NCI-H146 (cell line): ENCODE results near the gene TPPP2.

ENCODE experiments used
- DNase-seq: peaks from one replicate; lab custom pipeline; 2025; lab: John Stamatoyannopoulos, UW

Gene TPPP2

DNA sequence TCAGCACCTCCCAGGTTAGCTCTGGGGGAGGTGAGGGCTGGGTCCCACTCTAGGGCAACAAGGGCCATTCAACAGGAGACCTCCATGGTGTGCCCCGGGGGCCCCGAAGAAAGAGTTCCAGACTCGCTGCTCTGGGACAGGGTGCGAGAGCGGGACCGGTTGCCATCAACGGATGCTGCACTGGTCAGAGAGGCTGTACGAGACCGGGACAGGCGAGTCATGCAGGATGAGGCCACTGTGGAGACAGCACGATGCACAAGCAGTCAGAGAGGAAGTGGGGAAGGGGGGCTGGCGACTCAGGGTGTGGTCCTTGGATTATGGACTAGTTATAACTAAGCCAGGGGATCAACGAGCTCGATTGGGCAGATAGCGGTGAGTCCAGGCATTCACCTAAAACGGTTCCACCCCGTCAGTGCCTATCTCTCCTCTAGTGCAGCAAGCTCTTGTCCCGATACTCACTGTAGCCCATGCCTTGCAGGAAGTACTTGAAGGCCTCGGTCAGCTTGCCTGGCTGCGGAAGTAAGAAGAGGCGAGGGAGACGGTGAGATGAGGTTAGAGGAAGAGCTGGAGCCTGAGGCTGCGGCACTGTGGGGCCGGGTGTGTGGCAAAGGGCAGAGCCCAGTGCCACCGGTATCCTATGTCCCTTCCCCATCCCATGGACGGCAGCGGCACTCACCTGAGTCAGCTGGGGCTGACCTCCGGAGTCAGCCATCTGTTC is 12.3 kb upstream of the TPPP2 start:
- DNase-seq = no peak

DNA sequence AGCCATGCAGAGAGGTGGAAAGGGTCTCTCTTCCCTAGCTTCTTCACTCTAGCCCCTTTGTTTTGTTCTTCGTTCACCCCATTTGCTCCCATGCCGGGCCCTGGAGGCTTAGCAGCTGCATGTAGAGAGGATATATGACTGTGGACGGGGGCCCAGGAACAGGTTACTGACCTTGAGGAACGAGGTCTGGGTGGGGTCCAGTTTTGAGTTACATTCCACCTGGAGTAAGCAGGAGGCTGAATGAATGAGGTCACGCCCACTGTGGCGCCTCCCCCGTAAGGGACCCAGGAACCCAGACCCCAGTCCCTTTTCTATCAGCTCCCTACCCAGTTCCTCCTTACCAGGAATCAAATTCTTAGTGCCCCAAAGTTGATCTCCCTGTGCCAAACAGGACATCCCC is 11.7 kb upstream of the TPPP2 start:
- no peak for DNase-seq

DNA sequence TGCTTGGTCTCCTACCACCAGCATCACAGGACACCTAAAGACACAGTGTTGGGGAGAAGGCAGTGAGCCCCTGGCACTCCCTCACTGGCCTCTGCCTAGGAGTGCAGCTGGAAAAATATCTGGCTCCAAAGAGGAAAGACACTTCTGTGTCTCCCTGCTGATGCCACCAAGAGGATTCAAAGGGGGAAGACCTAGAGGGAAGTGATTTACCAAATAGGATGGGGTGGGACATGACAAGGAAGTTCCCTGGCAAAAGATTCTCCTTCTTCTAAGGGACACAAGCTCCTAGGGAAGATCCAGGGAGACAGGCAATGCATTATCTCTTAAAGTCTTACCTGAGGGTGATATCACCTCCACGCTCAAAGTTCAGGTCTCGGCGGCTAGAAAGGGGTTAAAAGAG is 11.2 kb upstream of the TPPP2 start:
- no peak for DNase-seq

DNA sequence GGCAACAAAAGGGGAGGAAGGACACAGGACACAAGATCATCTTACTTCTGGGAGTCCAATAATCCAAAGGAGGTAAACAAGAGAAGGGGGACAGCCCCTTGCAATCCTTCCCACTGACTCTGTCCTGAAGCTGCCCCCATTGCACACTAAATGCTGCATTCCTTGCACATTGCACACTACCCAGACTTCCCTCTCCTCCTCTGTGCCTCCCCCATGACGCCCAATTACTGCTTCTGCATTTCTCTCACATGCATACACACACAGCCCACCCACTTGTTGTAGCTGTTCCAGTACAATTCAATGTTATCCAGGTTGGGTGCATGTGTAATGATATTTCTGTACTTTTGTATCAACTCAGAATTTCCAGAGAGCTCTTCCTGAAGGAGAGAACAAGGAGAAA is 10.7 kb upstream of the TPPP2 start:
- no peak for DNase-seq

DNA sequence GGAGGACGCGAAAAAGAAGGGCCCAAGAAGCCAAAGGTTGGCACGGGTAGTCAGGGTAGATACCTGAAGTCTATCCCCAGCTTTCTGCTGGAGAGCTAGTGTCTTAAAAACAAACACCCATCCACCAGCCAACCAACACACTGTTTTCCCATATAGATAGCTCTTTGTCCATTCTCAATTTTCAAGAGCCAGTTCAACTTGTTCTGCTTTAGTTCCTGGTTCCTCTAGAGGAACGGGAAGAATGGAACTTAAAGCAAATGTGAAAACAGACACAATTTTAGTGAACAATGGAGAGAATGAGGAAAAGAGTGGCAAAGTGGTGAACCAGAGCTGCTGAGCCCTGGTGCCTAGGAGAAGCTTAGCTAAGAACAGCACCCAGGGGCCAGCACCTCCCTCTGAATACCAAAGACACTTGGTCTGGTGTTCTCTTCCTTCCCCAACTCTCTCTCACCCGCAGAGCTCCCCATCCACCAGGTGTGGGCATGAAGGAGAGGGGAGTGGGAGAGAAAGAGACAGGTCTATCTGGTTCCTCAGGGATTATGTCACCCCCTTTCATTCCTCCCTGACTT is 9.0 kb upstream of the TPPP2 start:
- DNase-seq = no peak

DNA sequence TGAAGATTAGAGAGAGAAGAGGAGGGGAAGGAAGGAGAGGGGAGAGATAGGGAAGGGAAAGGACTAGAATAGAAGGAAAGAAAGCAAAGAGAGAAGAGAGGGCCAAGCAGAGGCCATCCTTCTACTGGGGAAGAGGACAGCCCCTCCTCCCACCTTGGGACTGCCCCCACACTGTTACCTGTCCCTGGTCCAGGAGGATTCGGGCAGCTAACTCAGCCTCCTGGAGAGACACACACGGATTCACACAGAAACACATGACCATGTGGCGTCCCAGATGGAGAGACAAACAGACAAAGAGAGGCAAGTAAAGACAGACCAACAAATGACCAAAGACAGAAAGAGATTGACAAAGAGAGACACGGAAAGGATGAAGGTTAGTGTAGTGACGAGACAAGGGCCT is 7.3 kb upstream of the TPPP2 start:
- no peak for DNase-seq

DNA sequence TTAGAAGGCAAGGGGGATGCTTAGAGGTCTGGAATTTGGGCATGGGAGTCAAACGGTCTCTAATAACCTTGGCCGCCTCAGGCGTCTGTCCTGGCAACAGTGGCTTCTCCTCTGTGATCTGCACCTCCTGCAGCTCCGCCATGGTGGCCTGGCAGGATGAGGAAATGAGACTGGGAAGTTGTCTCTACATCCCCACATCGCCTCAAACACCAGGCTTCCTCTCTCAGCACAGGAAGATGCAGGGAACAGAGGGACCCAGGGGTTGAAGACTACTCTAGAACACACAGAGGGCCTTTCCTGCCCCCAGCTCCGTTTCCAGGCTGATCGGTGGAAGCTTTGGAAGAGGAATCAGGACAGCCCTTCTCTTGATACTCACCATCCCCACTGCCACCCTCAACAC is 6.8 kb upstream of the TPPP2 start:
- DNase-seq = no peak

DNA sequence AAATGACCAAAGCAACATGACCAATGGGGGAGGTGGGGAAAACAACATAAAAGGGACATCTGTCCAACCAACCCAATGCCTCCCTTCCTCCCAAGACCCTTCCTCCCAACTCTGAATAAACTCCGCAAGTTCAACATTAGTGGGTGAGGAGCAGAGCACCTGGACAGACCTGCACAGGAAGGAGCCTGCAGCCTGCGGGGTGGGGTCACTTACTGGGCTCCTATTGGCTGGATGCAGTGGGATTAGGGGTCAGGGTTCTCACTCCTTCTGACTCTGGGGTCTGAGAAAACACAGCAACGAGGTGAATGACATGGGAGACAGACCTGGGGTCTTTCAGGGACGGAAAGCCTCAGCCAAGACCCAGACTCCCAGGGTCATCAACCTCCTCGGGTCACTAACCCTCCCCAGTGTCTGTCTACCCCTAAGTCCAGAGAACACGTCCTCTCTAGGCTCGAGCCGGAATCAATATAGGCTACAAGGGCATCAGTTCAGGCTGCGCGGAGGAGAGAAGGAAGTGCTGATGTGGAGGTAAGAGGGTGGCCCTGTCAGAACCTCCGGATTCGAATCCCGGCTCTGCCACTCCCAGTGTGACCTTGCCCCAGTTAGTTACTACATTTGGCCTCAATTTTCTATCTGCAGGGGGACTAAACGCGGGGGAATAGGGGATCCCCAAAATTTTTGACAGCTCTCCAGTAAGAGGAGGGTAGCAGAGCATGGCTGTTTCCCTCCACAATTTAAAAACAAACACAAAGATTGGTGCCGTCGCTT is 6.0 kb upstream of the TPPP2 start:
- DNase-seq = no peak

DNA sequence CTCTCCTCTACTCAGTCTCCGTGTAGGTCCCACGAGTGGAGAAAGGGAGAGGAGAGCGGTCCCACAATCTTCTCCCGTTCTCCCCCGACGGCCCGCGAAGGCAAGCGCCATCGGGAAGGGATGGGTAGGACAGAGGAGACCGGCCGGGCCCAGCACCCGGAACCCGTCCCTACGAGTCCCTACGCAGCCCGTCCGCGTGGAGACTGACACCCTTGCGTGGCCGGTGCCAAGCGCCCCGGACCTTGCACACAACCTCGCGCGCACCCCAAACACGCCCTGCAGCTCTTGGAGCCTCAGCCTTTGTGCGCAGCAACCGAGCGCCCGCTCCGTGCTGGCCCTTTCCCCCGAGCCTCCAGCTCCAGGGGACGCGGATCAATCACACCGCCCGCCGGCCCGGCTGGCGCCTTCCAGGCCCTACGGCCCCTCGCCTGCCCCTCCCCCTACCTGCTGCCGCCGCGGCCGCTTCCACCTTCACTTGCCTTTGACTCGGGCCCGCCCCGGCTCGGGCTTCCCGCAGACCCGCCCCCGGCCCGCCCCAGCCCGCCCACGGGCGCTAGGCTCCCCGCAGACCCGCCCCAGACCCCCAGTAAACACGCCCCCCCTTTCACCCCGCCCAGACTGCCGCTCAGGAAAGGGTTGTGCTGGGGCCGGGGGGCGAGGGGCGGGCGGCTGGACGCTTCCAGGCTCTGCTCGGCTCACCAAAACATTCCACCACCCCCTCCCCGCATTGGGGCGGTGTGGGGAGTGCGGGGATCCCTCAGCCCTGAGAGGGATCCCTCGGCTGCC is 5.2 kb upstream of the TPPP2 start, which contains the start of gene NDRG2:
Gene NDRG2 (minus strand): TSS at position 477 of the 786 bp plus-strand sequence. CDS start 1,746 bp downstream, outside the sequence.
- DNase-seq = peak; percentile 65

DNA sequence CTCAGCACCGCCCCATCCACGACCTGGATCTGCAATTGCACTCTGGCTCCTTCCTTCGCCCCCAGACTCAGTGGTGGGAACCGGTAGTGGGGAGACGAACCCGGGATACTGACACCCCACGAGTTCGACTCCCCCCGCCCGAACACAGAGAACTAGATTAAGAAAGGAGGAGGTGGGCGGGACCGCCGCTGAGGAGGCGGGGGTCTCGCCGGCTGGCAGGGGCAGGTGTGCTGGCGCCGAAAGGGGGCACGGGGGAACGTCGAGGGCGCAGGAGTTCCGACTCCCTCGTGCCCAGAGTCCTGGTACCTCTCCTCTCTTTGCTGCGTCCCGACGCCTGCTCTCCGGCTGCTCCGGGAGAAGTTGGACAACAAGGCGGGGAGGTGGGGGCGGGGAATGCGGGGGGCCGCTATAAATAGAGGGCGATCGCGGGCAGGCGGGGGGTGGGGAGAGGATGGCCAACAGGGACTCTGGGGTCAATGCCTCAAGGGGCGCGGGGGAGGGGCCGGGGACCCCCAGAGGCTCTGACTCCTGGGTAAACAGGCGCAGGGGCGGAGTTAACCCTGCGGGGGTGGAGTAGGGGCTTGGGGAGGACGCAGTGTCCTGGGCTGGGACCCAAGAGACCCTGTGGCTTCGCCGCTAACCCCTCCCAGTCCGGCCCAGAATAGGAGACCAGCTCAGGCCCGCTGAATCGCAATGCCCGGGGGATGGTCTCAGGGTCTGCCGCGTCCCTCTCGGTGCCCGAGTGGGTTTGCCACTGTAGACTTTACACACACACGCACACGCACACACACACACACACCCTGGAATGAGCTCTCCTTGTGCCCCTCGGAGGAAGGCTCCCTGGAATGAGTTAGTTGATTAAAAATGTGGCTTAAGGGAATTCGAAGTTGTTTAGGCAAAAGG is 4.4 kb upstream of the TPPP2 start:
- no peak for DNase-seq

DNA sequence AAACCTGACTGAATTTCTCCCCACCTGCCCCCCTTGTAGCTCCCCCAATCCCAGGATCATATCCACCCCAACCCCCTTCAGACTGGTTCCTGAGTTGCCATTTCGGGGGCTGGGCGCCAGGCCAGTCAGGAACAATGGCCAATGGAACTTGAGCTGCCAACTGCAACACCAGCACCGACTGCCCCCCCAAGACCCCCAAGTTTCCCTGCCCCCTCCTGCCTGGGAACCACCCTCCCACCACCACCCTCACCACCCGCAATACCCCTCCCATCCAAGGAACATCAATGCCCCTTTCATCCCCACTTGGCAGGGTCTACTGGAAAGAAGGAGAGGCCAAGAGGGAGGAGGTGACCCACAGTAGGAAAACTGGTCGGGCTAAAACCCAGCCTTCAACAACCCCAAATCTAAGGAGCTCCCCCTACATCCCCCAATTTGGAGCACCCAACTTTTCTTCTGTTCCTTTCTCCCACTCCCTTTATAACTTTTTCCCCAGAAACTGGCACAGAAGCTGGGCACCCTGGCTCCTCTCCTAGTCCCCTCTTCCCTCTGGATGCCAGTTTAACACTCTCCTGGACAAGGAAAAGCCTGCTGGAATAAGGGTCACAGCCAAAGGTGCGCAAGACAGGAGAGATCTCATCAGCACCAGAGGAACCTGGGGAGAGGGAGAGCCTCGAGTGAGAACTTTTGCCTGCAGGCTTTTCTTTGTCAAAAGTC is 3.6 kb upstream of the TPPP2 start:
- no peak for DNase-seq

DNA sequence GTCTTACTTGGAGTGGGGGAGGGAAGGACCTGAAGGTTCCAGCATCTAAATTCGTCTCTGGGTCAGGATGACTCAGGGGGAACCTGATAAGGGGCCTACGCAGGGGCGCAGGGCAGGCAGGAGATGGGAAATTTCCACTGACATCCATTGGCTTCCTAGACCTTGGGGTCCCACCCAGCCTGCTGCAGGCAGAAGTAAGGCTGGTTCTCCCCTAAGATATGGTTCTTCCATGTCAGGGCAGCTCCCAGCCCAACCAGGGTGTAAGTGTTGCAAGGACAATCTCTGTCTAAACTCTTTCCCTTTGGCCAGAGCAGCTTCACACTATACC is 3.1 kb upstream of the TPPP2 start:
- no peak for DNase-seq

DNA sequence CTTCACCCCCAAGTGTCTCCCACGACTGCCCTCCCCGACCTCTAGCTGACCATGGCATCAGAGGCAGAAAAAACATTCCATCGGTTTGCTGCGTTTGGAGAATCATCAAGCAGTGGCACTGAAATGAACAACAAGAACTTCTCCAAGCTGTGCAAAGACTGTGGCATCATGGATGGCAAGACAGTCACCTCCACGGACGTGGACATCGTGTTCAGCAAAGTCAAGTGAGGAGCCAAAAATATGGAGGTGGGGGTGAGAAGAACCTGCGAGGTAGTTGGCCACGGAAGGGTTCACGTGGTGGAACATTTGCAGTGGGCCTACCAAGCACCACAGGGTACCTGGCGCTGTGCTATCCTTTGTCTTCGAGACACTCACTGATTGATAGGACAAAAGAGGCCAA is 514 bp downstream of the TPPP2 start:
- no peak for DNase-seq

DNA sequence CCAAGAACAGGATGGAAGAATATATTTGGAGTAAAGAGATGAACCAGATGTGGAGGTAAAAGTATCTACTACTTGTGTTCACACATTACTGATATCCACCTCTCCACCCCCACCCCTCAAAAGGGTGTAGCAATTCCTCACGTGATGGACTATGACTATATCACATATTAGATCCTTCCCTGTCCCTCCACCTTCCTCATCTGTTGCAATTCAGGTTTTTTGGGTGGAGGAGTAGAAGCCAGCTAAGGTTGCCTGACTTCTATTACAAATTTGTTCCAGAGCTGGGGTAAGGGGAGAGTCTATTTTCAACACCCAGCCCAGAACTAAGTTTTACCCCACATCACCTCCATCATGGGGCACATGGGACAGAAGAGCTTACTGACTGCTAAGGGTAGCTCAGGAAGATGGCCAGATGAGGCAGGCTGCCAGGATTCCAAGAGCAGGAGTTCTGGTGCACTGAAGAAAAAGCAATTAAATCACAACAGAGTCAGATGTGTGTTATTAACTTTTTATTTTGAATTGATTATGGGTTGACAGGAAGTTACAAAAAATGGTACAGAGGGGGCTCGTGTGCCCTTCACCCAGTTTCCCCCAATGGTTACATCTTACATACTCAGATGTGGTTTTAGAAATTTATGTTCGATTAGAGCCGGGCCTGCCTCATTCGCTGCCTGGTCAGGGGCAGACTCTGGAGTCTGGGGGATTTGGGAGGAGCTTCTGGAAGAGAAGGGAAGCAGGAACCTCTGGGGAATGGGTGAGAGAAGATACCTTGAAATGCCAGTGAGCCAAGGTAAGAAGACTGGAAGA is 2.5 kb downstream of the TPPP2 start:
- DNase-seq = no peak

DNA sequence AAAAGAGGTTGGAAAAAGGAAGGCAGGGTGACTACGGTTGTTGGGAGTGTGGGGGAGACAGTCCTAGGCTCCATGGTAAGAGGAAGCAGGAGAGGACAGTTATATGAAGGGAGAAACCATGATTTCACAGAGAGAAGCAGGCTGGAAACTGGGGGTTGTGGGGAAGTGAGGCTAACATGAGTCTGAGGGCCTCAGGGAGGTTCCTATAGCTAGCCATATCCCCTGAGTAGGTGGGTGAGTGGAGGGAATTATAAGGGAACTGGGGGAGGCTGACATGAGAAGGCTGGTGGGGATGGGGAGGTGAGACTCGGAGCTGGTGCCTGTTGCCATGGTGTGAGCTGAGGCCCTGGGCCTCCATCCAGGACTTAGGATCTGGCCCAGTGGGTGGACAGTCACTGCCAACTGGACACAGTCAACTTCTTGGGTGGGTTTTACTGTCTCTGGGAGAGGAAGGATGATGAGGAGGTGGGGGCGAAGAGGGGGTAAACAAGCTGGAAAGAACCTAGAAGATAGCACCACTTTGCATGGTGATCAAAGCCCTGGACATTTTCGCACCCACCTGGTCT is 3.2 kb downstream of the TPPP2 start:
- no peak for DNase-seq

DNA sequence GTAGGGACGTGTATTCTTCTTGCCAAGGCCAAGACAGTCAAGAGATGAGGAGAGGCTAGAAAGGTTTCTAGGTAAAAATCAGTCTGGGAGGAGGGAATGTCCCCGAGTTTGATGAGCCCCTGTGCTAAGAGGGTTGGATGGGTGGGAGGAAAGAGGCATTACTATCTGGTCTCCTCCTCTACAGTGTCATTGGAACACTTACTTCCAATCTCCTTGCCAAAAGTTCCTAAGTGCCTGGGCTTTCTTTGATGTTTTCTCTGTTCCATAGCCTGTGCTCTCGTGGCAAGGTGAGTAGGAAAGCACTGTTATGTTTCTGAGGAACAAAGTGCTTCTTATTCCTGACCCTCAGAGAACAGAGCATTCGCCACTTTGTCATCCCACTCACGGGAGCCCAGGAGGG is 4.7 kb downstream of the TPPP2 start, which contains the start of gene RNASE13:
Gene RNASE13 (minus strand): TSS at position 101 of the 400 bp plus-strand sequence. CDS start 519 bp downstream, outside the sequence.
- no peak for DNase-seq

DNA sequence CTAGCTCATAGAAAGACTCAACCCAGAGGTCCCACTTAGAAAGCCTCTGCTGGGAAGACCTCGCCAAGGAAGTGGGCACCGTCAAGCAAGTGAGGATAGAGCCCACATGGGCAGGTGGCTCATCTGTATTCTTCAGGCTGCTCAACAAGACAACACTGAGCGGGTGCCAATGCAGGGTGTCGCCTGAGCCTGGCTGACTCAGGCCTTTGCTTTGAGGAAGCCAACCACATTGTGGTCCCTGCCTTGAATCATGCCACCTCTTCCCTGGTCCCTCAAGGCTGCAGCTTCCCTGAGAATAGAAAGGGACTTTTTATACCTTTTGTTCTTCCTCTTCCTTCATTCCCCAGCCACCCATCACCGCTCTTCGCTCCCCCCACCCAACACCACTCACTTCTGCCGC is 6.7 kb downstream of the TPPP2 start:
- no peak for DNase-seq

DNA sequence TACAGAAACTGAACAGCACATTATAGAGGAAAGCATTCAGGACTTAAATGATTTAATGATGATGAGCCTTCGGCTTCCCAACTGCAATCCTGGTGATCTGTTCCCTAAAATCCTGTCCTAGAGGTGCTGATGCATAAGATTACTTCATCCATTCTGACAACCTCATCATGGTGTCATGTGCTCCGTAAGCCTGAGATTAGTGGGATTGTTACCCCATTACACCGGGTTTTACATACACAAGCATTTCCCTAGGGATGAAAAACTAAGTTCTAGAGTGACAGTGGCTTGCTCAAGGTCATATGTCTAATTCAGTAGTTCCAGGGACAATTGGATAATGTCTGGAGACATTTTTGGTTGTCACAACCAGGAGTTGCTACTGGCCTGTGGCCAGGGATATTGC is 7.1 kb downstream of the TPPP2 start:
- no peak for DNase-seq
